ENCODE data around the gene IRF7.

DNA sequence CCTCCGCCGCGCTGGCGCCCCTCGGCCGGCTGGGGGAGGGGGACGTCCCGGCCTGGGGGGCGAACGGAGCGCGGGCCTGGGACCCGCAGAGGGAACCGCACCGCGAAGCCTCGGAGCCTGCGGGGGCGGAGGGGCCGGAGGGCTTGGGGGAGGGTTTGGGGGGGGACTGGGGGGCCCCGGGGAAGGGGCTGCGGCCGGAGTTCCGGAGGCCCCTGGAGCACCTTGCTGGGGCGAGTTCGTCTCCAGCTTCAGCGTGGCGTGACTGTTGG is 11.5 kb upstream of the IRF7 start:
- TF ChIP-seq, protein P1, sequence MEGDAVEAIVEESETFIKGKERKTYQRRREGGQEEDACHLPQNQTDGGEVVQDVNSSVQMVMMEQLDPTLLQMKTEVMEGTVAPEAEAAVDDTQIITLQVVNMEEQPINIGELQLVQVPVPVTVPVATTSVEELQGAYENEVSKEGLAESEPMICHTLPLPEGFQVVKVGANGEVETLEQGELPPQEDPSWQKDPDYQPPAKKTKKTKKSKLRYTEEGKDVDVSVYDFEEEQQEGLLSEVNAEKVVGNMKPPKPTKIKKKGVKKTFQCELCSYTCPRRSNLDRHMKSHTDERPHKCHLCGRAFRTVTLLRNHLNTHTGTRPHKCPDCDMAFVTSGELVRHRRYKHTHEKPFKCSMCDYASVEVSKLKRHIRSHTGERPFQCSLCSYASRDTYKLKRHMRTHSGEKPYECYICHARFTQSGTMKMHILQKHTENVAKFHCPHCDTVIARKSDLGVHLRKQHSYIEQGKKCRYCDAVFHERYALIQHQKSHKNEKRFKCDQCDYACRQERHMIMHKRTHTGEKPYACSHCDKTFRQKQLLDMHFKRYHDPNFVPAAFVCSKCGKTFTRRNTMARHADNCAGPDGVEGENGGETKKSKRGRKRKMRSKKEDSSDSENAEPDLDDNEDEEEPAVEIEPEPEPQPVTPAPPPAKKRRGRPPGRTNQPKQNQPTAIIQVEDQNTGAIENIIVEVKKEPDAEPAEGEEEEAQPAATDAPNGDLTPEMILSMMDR (IDR thresholded peaks at IDR 0.05), result no peak
- TF ChIP-seq REST (IDR thresholded peaks at IDR 0.05) (no peak), EP300 (IDR thresholded peaks at IDR 0.05) (no peak), POLR2A (IDR thresholded peaks at IDR 0.05; ENCODE audit: low read length) (no peak), RCOR1 (IDR thresholded peaks at IDR 0.05; ENCODE audit: low read depth, low read length) (no peak), SREBF2 (IDR thresholded peaks at IDR 0.05) (no peak), TP53 (CRISPR knock-in tag; IDR thresholded peaks at IDR 0.05) (no peak)

Measured in A549 (cell line).